ENCODE data around the gene PI4K2B.
"Not testable (repeated sequence)": the region's sequence is repeated elsewhere in the genome, so short reads cannot be mapped to it uniquely, and the experiment has no call there.

The PI4K2B gene

DNA sequence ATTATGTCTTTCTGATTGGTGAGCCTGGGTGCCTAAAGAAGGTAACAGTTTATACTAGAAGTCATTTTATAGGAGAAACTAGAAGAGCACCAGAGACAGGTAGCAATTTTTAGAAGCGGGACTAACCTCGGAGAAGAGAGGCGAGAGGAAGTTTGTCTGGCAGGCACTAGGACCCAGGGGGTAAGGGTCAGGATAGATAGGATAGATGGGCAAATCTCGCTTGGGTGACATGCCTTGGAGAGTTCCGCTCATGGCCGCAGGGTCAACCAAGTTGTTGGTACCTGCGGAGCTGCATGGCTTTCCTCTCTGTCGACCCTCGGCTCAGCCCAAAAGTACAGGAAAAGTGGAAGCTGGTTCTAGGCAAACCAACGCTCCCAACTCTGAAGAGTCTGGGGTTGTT is 11.3 kb downstream of the PI4K2B start:
- DNase-seq, result no peak

DNA sequence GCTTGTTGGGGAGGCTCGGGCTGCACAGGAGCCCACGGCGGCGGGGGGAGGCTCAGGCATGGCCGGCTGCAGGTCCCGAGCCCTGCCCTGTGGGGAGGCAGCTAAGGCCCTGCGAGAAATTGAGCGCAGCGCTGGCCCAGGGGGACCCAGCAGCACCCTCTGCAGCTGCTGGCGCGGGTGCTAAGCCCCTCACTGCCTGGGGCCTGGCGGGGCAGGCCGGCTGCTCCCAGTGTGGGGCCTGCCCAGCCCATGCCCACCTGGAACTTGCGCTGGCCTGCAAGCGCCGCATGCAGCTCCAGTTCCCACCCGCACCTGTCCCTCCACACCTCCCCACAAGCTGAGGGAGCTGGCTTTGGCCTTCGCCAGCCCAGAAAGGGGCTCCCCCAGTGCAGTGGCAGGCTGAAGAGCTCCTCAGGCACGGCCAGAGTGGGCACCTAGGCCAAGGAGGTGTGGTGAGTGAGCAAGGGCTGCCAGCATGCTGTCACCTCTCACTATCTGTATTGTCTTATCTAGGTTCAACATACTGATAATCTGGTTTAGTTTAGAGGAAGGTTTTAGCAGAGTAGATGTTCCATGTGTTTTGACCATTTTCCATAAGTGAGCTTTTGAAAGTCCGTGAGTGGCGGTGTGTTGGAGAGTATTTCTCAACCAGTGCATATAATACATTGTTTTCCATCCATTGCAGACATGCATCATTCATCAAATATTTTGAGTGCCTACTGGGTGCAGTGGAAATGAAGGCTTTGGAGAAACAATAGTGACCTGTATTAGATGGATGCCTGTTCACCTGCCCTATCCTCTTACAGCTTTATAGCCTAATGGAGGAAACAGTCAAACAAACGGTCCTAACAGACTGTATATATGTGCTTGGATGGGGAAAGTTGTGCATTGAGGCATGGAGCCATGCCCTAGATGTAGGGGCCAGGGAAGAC is 13.1 kb downstream of the PI4K2B start:
- DNase-seq, result no peak

DNA sequence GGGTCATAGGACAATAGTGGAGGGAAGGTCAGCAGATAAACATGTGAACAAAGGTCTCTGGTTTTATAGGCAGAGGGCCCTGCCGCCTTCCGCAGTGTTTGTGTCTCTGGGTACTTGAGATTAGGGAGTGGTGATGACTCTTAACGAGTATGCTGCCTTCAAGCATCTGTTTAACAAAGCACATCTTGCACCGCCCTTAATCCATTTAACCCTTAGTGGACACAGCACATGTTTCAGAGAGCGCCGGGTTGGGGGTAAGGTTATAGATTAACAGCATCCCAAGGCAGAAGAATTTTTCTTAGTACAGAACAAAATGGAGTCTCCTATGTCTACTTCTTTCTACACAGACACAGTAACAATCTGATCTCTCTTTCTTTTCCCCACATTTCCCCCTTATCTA is 15.0 kb downstream of the PI4K2B start:
- DNase-seq, result not testable (repeated sequence)

DNA sequence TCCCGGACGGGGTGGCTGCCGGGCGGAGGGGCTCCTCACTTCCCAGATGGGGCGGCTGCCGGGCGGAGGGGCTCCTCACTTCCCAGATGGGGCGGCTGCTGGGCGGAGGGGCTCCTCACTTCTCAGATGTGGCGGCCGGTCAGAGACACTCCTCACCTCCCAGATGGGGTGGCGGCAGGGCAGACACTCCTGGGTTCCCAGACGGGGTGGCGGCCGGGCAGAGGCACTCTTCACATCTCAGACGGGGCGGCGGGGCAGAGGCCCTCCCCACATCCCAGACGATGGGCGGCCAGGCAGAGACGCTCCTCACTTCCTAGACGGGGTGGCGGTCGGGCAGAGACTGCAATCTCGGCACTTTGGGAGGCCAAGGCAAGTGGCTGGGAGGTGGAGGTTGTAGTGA is 15.7 kb downstream of the PI4K2B start:
- DNase-seq, result not testable (repeated sequence)

DNA sequence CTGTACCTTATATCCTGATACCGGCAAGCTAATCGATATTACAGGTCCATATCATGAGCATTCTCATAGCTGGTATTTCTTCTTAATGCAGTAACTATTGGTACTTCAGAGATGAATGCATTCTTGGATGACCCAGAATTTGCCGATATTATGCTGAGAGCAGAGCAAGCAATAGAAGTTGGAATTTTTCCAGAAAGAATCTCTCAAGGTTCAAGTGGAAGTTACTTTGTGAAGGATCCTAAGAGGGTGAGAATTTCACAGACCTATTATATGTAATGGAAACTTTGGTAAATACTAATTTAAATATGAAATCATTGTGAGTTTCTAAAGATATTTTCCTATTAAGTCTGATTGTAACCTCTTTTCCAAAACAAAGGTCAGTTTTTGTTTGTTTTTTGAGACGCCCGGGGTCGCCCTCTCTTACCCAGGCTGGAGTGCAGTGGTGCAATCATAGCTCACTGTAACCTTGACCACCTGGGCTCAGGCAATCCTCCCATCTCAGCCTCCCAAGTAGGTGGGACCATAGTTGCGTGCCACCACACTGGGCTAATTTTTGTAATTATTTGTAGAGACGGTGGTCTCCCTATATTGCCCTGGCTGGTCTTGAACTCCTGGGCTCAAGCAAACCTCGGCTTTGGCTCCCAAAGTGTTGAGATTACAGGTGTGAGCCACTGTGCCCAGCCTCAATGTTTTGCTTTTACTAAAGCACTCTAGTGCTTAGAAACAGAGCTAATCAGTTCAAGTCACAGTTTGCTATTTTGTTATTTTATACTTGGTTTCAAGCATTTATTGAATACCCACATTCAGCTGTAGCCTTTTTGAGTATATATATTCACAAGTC is 18.6 kb downstream of the PI4K2B start:
- no peak for DNase-seq

DNA sequence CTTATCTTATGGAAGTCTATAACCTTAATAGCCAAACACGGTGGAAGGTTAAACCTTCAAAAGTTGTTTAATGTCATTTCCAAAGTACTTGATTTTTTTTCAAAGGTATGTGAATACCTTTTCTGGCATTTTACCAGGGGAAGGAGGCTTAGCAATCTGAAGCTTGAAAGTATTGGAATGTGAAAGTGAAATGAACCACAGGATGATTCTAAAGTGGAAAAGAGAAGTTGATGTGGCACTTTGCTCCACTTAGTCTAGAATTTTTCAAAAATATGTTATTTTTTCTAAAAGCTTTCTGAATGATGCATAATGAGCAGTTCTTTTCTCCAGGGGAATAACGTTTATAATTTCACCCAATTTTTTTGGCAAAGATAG is 19.2 kb downstream of the PI4K2B start:
- no peak for DNase-seq

DNA sequence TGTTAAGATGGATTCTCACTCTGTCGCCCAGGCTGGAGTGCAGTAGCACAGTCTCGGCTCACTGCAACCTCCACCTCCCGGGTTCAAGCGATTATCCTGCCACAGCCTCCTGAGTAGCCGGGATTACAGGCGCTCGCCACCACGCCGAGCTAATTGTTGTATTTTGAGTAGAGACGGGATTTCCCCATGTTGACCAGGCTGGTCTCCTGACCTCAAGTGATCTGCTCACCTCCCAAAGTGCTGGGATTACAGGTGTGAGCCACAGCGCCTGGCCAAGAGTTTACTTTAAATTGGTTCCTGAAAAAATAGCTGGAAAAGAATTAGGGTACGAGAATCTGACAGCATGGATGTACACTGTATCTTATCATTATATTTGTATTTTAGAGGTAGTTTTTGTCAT is 20.0 kb downstream of the PI4K2B start:
- not testable (repeated sequence) for DNase-seq

DNA sequence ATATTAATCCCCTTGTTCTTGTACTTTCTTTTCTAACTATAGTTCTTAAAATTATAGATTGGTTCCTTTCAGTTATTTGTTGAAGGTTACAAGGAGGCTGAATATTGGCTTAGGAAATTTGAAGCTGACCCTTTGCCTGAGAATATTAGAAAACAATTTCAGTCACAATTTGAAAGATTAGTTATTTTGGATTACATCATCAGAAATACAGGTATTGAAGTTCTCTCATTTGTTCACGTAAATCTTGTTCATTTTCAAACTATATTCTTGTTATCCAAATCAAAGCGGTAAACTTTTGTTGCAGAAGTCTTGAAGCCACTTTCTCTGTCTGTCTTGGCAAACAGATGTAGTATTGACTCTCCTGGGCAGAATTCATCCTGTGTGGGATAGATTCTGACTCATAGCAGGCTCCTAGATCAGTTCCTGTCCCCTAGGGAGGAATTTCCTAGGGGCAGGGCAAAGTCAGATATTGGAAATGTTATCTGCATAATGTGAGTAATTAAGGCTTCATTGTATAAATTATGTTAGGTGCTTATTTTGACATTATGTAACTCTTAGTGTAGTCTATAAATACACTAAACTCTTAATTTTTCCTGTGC is 25.2 kb downstream of the PI4K2B start:
- no peak for DNase-seq

DNA sequence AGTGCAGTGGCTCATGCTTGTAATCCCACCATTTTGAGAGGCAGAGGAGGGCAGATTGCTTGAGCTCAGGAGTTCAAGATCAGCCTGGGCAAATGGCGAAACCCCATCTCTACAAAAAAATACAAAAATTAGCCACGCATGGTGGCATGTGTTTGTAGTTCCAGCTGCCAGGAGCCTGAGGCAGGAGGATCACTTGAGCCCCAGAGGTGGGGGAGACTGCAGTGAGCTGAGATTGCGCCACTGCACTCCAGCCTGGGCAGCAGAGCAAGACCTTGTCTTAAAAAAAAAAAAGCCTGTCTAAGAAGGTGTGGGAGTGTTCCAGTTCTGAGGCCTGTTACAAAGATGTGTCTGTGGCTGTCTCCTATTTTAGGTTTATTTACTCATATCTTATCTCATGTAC is 38.0 kb downstream of the PI4K2B start:
- DNase-seq, result no peak

DNA sequence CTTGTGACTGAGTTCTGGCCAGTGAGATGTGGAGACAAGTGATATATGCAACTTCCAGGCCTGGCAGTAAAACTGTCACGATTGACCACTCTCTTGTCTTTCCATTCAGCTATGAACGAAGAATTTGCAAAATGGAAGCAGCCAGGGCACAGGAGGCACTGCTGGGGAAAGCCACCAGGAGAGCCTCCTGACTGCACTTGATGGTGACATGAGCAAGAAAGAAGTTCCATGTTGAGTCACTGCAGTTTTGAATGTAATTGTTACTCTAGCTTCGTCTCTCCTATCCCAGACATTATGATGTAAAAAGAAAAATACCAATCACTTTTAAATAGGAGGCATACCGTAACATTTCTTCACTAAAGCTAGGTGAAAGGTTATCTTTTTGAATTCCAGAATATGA is 46.4 kb downstream of the PI4K2B start:
- DNase-seq, result no peak

DNA sequence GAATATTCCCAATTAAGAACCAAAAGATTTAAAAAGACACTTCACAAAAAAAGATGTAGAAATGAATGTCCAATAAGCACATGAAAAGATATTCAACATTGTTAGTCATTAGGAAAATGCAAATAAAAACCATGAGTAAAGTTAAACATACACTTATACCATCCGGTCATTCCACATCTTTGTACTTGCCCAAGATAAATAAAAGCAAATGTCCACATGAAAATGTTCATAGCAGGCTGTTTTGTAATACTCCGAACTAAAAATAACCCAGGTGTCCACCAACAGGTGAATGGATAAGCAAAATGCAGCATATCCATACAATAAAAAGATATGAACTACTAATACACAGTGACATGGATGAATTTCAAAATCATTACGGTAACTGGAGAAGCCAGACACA is 50.1 kb downstream of the PI4K2B start:
- DNase-seq, result no peak

DNA sequence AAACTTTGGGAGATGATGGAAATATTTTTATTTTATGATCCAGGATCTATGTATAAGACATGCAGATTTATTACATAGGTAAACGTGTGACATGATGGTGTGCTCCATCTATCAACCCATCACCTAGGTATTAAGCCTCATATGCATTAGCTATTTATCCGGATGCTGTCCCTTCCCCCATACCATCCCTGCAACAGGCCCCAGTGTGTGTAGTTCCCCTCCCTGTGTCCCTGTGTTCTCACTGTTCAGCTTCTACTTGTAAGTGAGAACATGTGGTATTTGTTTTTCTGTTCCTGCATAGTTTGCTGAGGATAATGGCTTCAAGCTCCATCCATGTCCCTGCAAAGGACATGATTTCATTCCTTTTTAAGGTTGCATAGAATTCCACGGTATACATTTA is 50.6 kb downstream of the PI4K2B start:
- DNase-seq, result no peak

DNA sequence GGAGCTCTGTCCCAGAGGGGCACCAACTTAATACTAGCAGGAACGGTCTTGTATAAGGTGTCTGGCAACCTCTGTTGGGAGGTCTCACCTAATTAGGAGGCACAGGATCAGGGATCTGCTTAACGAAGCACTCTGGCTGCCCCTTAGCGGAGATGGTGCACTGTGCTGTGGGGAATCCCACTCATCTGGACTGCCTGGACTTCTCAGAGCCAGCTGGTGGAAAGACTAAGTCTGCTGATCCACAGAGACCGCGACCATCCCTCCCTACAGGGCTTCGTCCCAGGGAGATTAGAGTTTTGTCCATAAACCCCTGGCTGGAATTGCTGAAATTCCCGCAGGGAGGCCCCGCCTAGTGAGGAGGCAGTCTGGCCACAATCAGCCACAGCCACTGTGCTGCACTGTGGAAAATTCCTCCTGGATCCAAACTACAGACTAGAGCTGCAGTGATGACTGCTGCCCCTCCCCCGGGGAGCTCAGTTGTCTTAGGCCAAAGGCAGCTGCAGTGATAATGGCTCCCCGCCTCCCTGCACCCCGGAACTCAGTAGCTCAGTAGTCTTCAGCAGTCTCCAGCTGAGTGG is 56.7 kb downstream of the PI4K2B start:
- no peak for DNase-seq

DNA sequence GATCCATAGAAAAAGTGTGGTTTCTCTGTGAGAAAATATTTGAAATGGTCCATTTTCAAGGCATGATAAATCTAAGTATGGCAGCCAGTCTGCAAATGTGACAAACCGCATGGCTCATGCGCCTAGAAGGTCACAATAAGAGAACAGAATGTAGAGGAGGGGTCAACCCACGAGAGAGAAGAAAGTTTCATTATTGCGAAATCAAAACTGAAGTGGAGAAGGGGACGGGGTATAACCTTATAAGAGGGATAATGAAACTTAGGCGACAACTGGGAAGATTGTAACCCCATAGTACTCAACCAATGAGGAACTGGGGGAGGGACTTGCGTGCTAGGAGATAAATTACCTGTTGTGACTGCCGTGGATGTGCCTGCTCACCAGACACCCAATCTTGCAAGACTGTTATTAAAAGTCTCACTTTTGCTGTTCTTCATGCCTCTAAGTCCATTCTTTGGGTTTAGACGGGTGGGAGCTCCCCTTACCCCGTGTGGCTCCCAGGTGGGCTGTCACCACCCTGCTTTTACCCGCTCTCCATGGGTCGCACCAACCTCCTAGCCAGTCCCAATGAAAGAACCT is 57.4 kb downstream of the PI4K2B start:
- no peak for DNase-seq

DNA sequence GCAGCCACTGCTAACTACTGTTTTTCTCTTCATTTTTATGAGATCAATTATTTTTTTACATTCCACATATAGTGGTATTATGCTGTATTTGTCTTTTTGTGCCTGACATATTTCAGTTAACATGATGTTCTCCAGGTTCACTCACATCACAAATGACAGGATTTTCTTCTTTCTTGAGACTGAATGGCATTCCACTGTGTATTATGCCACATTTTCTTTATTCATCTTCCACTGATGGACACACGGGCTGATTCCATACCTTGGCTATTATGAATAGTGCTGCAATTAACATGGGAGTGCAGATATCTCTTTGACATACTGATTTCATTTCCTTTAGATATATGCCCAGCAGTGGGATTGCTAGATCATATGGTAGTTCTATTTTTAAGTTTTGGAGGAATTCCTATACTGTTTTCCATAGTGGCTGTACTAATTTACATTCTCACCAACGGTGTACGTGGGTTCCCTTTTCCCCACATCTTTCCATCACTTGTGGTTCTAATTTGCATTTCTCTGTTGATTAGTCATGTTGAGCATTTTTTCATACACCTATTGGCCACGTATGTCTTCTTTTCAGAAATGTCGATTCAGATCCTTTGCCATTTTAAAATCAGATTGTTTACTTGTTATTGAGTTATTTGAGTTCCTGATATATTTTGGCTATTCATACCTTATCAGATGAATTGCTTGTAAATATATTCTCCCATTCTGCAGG is 63.9 kb downstream of the PI4K2B start:
- no peak for DNase-seq

DNA sequence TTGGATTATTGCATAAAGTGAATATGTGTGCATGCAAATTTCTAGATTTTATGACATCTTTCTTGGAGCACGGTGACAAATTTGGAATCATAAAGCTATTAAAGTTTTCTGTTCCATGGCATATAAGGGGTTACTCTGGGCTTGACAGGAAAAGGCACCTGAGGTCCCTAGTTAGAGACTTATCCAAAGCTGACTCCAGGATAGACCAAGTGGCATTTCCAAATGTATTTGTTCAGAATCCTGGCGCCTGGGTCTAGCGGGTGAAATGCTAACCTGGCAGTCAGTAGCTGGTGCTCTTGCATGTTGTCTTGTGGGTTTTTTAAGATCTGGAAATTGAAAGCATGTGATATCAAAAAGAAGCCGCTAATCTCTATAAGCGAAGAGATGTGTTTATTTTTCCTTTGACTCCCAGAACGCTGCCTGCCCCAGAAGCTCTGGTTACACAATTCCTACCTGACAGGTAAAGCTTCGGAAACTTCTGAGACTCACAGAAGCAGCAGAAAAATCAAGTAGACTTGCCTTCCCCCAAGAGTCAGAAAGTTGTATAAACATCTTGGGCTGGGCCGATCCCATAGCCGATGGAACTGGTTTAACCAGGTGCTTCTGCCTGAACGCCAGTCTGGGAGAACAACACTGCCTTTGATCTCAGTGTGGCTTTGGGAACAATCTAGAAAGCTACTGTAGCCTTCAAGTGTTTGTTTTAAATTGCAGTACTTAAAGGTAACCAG is 65.8 kb downstream of the PI4K2B start:
- DNase-seq, result no peak

DNA sequence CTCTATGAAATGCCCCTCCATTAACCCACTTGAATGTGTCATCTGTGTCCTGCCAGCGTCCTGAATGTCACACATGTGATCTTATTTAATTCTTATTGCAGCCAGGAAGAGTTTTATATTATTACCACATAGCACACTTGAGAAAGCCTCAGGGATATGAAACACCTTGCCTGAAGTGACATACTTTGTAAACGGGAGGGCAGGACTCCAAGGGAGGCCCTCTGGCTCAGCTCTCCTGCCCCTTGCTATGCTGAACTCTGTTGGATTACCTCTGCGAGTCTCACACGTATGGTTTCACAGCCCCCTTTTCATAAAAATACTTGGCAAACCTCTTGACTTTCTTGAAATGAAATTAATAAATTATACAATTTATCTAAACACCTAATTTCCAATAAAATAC is 67.6 kb downstream of the PI4K2B start:
- DNase-seq, result no peak

DNA sequence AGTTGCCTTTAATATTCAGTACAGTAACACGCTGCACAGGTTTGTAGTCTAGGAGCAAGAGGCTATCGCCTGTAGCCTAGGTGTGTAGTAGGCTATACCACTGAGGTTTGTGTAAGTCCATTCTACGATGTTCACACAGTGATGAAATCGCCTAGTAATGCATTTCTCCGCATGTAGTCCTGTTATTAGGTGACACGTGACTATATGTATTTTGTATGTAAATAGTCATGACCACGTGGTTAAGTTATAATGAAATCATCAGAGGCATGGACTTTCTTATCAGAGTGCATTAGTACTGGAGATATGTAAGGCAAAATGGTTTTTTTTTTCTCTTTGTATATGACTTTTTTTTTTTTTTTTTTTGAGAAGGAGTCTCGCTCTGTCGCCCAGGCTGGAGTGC is 68.8 kb downstream of the PI4K2B start:
- DNase-seq, result no peak

DNA sequence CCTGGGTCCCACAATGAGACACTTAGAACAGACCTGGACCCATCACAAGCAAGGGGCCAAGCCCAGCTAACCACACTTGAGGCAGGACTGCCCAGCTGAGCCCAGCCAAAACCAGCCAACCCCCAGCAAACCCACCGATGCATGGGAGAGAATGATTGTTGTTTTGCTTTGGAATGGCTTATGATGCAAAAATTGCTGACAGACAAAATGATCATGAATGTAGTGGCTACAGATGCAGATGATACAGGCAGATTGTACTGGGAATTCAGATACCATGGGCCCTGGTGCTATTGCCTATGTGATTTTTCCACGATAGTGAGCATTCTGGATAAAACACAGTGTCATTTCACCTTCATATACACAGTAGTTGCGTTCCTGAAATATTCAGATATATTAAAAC is 69.7 kb downstream of the PI4K2B start:
- DNase-seq, result no peak

DNA sequence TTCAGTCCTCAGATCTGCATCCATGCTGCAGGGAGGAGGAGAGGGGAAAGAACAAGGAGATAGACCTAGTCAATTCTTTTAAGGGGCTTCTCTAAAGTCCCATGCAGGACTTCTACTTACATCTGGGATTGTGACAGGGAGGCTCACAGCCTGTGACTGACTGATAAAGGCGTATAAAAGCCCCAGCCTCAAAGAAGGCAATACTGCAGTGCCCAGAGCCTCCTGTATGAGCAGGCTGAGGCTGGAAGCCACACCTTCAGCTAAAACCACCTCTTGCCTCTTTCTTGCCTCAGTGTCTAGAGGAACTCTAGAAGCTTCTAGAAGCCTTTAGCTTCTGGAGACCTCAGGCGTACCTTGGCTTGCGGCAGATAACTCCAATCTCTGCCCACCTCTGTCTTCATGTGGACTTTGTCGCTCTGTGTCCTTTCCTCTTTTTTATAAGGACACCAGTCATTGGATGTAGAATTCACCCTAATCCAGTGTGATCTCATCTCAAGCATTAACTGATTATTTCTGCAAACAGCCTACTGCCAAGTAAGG is 72.8 kb downstream of the PI4K2B start:
- no peak for DNase-seq

DNA sequence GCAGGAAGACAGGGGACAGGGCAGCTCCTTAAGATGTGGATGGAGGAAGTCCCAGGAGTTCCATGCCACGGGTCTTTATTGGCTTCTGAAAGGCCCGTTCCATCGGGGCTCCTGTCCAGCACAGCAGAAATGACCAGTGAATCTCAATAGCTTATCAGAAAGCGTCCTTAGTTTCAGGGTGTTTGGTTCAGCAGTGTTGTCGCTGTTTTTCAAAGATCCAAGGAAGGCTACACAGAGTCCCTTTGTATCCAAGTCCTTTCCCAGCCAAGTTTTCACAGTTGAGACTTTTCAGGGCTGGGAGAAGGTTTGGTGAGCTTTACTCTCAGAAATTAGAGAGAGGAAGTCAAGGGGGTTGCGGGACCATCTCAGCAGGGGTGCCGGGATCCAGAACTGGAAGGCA is 73.8 kb downstream of the PI4K2B start:
- DNase-seq, result no peak
